Measurements from ENCODE around the gene ATXN7L3.

GRCh38 chr17:44147812-44148211, 51.9 kb downstream of the ATXN7L3 start:
- TF ChIP-seq, protein P1, sequence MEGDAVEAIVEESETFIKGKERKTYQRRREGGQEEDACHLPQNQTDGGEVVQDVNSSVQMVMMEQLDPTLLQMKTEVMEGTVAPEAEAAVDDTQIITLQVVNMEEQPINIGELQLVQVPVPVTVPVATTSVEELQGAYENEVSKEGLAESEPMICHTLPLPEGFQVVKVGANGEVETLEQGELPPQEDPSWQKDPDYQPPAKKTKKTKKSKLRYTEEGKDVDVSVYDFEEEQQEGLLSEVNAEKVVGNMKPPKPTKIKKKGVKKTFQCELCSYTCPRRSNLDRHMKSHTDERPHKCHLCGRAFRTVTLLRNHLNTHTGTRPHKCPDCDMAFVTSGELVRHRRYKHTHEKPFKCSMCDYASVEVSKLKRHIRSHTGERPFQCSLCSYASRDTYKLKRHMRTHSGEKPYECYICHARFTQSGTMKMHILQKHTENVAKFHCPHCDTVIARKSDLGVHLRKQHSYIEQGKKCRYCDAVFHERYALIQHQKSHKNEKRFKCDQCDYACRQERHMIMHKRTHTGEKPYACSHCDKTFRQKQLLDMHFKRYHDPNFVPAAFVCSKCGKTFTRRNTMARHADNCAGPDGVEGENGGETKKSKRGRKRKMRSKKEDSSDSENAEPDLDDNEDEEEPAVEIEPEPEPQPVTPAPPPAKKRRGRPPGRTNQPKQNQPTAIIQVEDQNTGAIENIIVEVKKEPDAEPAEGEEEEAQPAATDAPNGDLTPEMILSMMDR (IDR thresholded peaks at IDR 0.05; ENCODE audit: insufficient read depth, low read length, poor library complexity, severe bottlenecking): no peak
- no peak for TF ChIP-seq EZH2phosphoT487 (conservative IDR thresholded peaks at IDR 0.05; ENCODE audit: low read length)
